GM18951 (cell line): Measurements from ENCODE around the gene PPP6R1.
"Not testable (repeated sequence)": the region's sequence is repeated elsewhere in the genome, so short reads cannot be mapped to it uniquely, and the experiment has no call there.

Experiments used
- POLR2A ChIP-seq: IDR thresholded peaks from 4 replicates; pipeline ENCODE4 v1.6.1; 2011; ENCODE audit warnings: mild to moderate bottlenecking; ENCODE audit not compliant: insufficient read length, insufficient read depth; ENCODE audit errors: extremely low read depth
- in situ Hi-C: fragments of 300-500 bp; cut with MboI; formaldehyde crosslinking; loops from one replicate; pipeline ENCODE4 v1.12.0; 2022; ENCODE audit warnings: low sequenced_read_pairs, mixed read lengths, inconsistent platforms; ENCODE audit not compliant: unreplicated experiment

PPP6R1 gene

GRCh38 chr19:55206664-55207500, 51.9 kb downstream of the PPP6R1 start:
- no peak for TF ChIP-seq POLR2A
- in situ Hi-C loops: no loop called here

GRCh38 chr19:55202199-55202598, 56.6 kb downstream of the PPP6R1 start:
- in situ Hi-C loops: not testable (repeated sequence)

DNA sequence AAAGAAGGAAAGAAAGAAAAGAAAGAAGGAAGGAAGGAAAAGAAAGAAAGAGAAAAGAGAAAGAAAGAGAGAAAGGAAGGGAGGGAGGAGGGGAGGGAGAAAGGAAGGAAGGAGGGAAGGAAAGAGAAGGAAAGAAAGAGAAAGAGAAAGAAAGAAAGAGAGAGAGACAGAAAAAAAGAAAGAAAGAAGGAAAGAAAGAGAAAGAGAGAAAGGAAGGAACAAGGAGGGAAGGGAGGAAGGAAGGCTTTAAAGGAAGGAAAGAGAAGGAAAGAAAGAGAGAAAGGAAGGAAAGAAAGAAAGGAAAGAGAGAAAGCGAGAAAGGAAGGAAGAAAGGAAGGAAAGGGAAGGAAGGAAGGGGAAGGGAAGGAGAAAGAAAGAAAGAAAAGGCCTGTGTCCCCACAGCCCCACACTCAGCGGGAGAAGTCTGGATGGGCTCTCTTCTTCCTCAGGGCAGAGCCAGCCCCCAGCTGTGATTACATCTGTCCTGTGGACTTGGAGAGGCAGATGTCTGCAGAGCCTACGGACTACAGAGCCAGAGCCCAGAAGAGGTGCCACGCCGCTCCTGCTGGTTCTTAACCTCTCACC, 59.1 kb downstream of the PPP6R1 start:
- TF ChIP-seq POLR2A: no peak
- in situ Hi-C loops: no loop called here

DNA sequence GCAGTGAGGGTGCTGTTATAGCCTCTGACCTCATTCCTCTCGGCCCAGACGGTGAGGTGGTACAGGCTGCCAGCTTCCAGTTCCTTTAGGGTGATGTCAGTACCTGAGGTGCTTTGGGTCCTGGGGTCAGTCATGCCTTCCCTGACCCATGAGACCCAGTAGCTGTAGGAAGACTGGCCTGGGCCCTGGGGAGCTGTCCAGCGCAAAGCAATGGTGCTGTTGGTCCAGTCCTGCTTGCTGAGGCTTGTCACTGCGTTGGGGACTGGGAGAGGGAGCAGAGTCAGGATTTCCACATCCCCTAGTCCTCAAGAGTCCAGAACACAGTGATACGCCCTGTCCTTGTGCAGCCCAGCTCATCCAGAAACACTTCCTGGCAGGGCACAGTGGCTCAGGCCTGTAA, 60.2 kb downstream of the PPP6R1 start:
- TF ChIP-seq POLR2A: no peak
- in situ Hi-C loops: no loop called here

GRCh38 chr19:55197528-55197927, 61.3 kb downstream of the PPP6R1 start:
- TF ChIP-seq POLR2A: no peak
- in situ Hi-C loops: no loop called here

DNA sequence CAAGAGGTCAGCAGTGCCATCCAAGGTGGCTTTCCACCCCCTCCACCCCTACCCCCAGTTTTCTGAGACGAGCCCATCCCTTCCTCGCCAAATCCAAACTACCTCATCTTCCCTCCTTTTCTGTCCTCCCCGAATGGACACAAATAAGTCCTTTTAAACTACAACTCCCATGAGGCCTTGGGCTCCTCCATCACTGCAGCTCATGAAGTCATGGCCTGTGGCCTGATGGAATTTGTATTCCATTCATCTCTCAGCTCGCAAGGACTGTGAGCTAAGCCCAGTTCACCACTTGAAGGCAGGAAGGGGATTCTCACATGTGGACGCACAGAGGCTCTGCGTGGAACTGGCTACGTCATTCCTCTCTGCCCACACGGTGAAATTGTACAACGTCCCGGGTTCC, 62.0 kb downstream of the PPP6R1 start:
- in situ Hi-C loops: no loop called here
- TF ChIP-seq POLR2A: no peak

DNA sequence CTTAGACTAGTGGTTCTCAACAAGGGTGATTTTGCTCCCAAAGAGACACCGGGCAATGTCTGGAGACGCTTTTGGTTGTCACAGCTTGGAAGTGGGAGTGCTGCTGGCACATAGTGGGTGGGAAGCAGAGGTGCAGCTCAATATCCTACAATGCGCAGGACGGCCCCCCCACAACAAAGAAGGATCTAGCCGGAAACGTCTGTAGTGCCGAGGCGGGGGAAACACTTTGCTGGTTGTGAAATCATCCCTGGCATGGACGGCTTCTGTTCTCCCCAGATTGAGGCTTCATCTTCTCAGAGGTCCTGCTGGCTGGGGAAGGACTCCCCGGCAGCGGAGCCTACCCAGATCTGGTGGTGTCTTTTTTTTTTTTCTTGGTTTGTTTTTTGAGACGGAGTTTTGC, 65.3 kb downstream of the PPP6R1 start:
- no peak for TF ChIP-seq POLR2A
- in situ Hi-C loops: no loop called here

- in situ Hi-C loops: no loop called here
- TF ChIP-seq POLR2A: no peak
Measured at GRCh38 chr19:55189403-55189835, 69.4 kb downstream of the PPP6R1 start.

GRCh38 chr19:55188625-55189024, 70.2 kb downstream of the PPP6R1 start:
- TF ChIP-seq POLR2A: no peak
- in situ Hi-C loops: no loop called here

DNA sequence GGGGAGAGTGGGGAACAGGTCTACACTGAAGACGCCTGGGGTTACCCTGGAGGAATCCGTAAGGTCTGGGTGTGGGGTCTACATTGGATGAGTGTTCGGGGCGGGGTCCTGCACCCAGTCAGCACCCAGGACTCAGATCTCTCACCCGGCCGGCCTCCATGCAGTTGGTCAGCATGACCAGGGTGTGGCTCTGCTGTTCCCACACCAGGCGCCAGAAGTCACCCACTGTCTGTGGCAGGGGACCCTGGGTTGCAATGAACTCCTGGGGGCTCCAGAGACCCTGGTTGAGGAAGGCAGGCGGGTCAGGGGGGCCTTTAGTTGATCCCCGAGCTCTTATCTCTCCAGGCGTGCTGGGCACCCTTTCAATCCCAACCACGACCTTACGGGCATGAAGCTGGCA, 72.7 kb downstream of the PPP6R1 start:
- TF ChIP-seq POLR2A: no peak
- in situ Hi-C loops: no loop called here

GRCh38 chr19:55181740-55182139, 77.1 kb downstream of the PPP6R1 start:
- in situ Hi-C loops: no loop called here
- no peak for TF ChIP-seq POLR2A
